H1 (cell line): ENCODE data around the gene DDR2. TPM values are rescaled to one million over a fixed set of nuclear protein-coding genes. Genes with fewer than 3 reads are reported as not detected.

ENCODE experiments used
- CTCF ChIA-PET: fragments of 300-600 bp; sonication (Branson Sonifier 250); formaldehyde crosslinking; loops from one replicate; lab custom pipeline; 2021; ENCODE audit not compliant: partially characterized antibody; lab: Charles Lee
- POLR2A ChIA-PET: fragments of 300-600 bp; sonication (Branson Sonifier 250); formaldehyde crosslinking; loops from one replicate; lab custom pipeline; 2021; ENCODE audit warnings: inconsistent platforms; ENCODE audit not compliant: partially characterized antibody; lab: Charles Lee
- DNase-seq, 2 experiments: peaks; one replicate each; pipeline versions ENCODE4 v3.0.0 to v3.0.0-alpha.2; 2010 to 2022; ENCODE audit warnings: low spot score in 2 of 2, low read depth in 1 of 2, mixed read lengths in 1 of 2
- FAIRE-seq: peaks from 2 replicates; lab custom pipeline; 2011; peaks lifted over from hg19 to GRCh38; lab: Jason Lieb, UNC
- H2AFZ ChIP-seq: 2 replicates; pipeline ENCODE4 v1.8.1; 2012; ENCODE audit warnings: low read length, inconsistent platforms
- H2AK5ac ChIP-seq: 2 replicates; pipeline ENCODE4 v1.6.1; 2013; ENCODE audit warnings: low read depth, low read length
- H2BK120ac ChIP-seq: replicated peaks from 2 replicates; pipeline ENCODE3; 2013; ENCODE audit warnings: low read depth, low read length, inconsistent platforms
- H2BK12ac ChIP-seq: 2 replicates; pipeline ENCODE4 v1.6.1; 2013; ENCODE audit warnings: low read depth, low read length
- H2BK15ac ChIP-seq: 2 replicates; pipeline ENCODE4 v1.6.1; 2013; ENCODE audit warnings: low read length
- H2BK20ac ChIP-seq: 2 replicates; pipeline ENCODE4 v1.6.1; 2013; ENCODE audit warnings: low read length
- H2BK5ac ChIP-seq: 2 replicates; pipeline ENCODE4 v1.6.1; 2013; ENCODE audit warnings: low read depth, low read length
- H3K14ac ChIP-seq: 2 replicates; pipeline ENCODE4 v1.6.1; 2013; ENCODE audit warnings: inconsistent platforms; ENCODE audit not compliant: insufficient read length
- H3K18ac ChIP-seq: 2 replicates; pipeline ENCODE4 v1.6.1; 2013; ENCODE audit warnings: low read length; ENCODE audit errors: extremely low read depth
- H3K23ac ChIP-seq: 2 replicates; pipeline ENCODE4 v1.6.1; 2013; ENCODE audit warnings: inconsistent platforms; ENCODE audit not compliant: insufficient read length
- H3K23me2 ChIP-seq: 2 replicates; pipeline ENCODE4 v1.6.1; 2013; ENCODE audit warnings: low read depth, low read length
- H3K27ac ChIP-seq: 2 replicates; pipeline ENCODE4 v1.6.1; 2011; ENCODE audit warnings: low read depth, low read length, inconsistent platforms
- H3K27me3 ChIP-seq, 4 experiments: replicated peaks in 1 of 4; 1 replicate in 1 of 4; 2 replicates in 3 of 4; pipeline versions ENCODE4 v1.6.1 to v1.8.1; 2011 to 2013; ENCODE audit warnings: low read length in 3 of 4, mild to moderate bottlenecking in 3 of 4, inconsistent platforms in 2 of 4, mixed read lengths in 2 of 4, moderate library complexity in 1 of 4; ENCODE audit not compliant: control insufficient read depth in 3 of 4, insufficient read depth in 3 of 4; ENCODE audit errors: extremely low read depth in 1 of 4
- H3K36me3 ChIP-seq, 4 experiments: 2 replicates each; pipeline versions ENCODE4 v1.6.1 to v1.8.1; 2011 to 2013; ENCODE audit warnings: mild to moderate bottlenecking in 4 of 4, low read length in 3 of 4, moderate library complexity in 2 of 4, control low read depth in 1 of 4, inconsistent platforms in 1 of 4; ENCODE audit not compliant: insufficient read depth in 4 of 4, control insufficient read depth in 2 of 4
- H3K4ac ChIP-seq: replicated peaks from 2 replicates; pipeline ENCODE3; 2013; ENCODE audit warnings: low read length, low read depth, mixed read lengths, inconsistent platforms; ENCODE audit not compliant: insufficient read length
- H3K4me1 ChIP-seq, 4 experiments: replicated peaks in 1 of 4; 1 replicate in 1 of 4; 2 replicates in 3 of 4; pipeline versions ENCODE4 v1.6.1 to v1.8.1; 2011 to 2013; ENCODE audit warnings: low read length in 3 of 4, inconsistent platforms in 2 of 4, mixed read lengths in 1 of 4; ENCODE audit not compliant: insufficient read depth in 4 of 4, control insufficient read depth in 3 of 4
- H3K4me2 ChIP-seq, 2 experiments: 2 replicates each; pipeline versions ENCODE4 v1.6.1 to v1.8.1; 2011 to 2013; ENCODE audit warnings: low read depth in 2 of 2, low read length in 2 of 2, control low read depth in 1 of 2, inconsistent platforms in 1 of 2, mild to moderate bottlenecking in 1 of 2; ENCODE audit not compliant: insufficient read depth in 1 of 2
- H3K4me3 ChIP-seq, 4 experiments: fragments of 200-600, 300-600 bp in 1 of 4; sonication (generic), shearing (Covaris generic), sonication (Bioruptor Twin) in 1 of 4; 2 replicates each; pipeline versions ENCODE4 v1.5.1 to v1.8.1; 2011 to 2016; ENCODE audit warnings: low read length in 4 of 4, low read depth in 3 of 4, control low read depth in 2 of 4, inconsistent platforms in 2 of 4, mild to moderate bottlenecking in 2 of 4, mixed read lengths in 1 of 4, moderate library complexity in 1 of 4; ENCODE audit not compliant: insufficient read depth in 2 of 4; ENCODE audit errors: extremely low read depth in 1 of 4
- H3K56ac ChIP-seq: replicated peaks from 2 replicates; pipeline ENCODE3; 2013; ENCODE audit warnings: low read depth, mild to moderate bottlenecking, mixed read lengths, low read length, inconsistent platforms; ENCODE audit not compliant: insufficient read length
- H3K79me1 ChIP-seq: 2 replicates; pipeline ENCODE4 v1.6.1; 2013; ENCODE audit warnings: low read depth, low read length, control low read depth
- H3K79me2 ChIP-seq, 2 experiments: 2 replicates each; pipeline versions ENCODE4 v1.6.1 to v1.8.1; 2012 to 2013; ENCODE audit warnings: low read length in 2 of 2, mild to moderate bottlenecking in 2 of 2, inconsistent platforms in 1 of 2; ENCODE audit not compliant: insufficient read depth in 2 of 2, control insufficient read depth in 1 of 2
- H3K9ac ChIP-seq, 4 experiments: replicated peaks in 1 of 4; 1 replicate in 1 of 4; 2 replicates in 3 of 4; pipeline versions ENCODE4 v1.6.1 to v1.8.1; 2011 to 2013; ENCODE audit warnings: low read depth in 3 of 4, low read length in 3 of 4, control low read depth in 2 of 4, mild to moderate bottlenecking in 2 of 4, moderate library complexity in 2 of 4, inconsistent platforms in 1 of 4; ENCODE audit errors: extremely low read depth in 1 of 4
- H3K9me3 ChIP-seq, 2 experiments: 2 replicates each; pipeline versions ENCODE4 v1.6.1 to v1.8.1; 2012 to 2013; ENCODE audit warnings: mild to moderate bottlenecking in 2 of 2, moderate library complexity in 2 of 2, control low read depth in 1 of 2, inconsistent platforms in 1 of 2, low read depth in 1 of 2, low read length in 1 of 2, mixed read lengths in 1 of 2; ENCODE audit not compliant: insufficient read depth in 2 of 2
- H4K20me1 ChIP-seq, 2 experiments: replicated peaks in 1 of 2; 2 replicates each; pipeline versions ENCODE3 to v1.8.1; 2011 to 2013; ENCODE audit warnings: inconsistent platforms in 2 of 2, low read length in 2 of 2, mild to moderate bottlenecking in 1 of 2; ENCODE audit not compliant: insufficient read depth in 2 of 2, control insufficient read depth in 1 of 2
- H4K5ac ChIP-seq: 2 replicates; pipeline ENCODE4 v1.6.1; 2013; ENCODE audit warnings: low read length, low read depth, mixed read lengths, inconsistent platforms; ENCODE audit not compliant: insufficient read length
- H4K8ac ChIP-seq: 2 replicates; pipeline ENCODE4 v1.8.0; 2013; ENCODE audit warnings: mild to moderate bottlenecking, moderate library complexity, low read length, inconsistent platforms; ENCODE audit not compliant: insufficient read depth; ENCODE audit errors: extremely low read depth
- H4K91ac ChIP-seq: replicated peaks from 2 replicates; pipeline ENCODE3; 2013; ENCODE audit warnings: low read length, mixed read lengths, inconsistent platforms; ENCODE audit not compliant: insufficient read length
- BRCA1 ChIP-seq: IDR thresholded peaks from 2 replicates; pipeline ENCODE4 v1.6.1; 2012; ENCODE audit warnings: low read depth, low read length, improper control_type of control experiment
- GTF2F1 ChIP-seq: IDR thresholded peaks from 2 replicates; pipeline ENCODE4 v1.6.1; 2012; ENCODE audit warnings: low read depth, low read length, improper control_type of control experiment, borderline replicate concordance
- HDAC6 ChIP-seq: IDR thresholded peaks from one replicate; pipeline ENCODE4 v1.7.1; 2012; ENCODE audit warnings: low read depth, mild to moderate bottlenecking, inconsistent platforms, low read length, moderate library complexity
- JUND ChIP-seq: IDR thresholded peaks from 2 replicates; pipeline ENCODE4 v1.6.1; 2011; ENCODE audit warnings: mild to moderate bottlenecking, improper control_type of control experiment, low read length
- MAFK ChIP-seq: IDR thresholded peaks from 2 replicates; pipeline ENCODE4 v1.6.1; 2012; ENCODE audit warnings: low read depth, mild to moderate bottlenecking, improper control_type of control experiment, low read length
- NANOG ChIP-seq: IDR thresholded peaks from 2 replicates; pipeline ENCODE4 v1.6.1; 2011; ENCODE audit warnings: low read length, low read depth, mild to moderate bottlenecking, inconsistent platforms; ENCODE audit not compliant: insufficient read depth, poor library complexity, severe bottlenecking
- POLR2A ChIP-seq, 2 experiments: IDR thresholded peaks; 1 replicate in 1 of 2; 2 replicates in 1 of 2; pipeline ENCODE4 v1.6.1; 2011; ENCODE audit warnings: low read depth in 2 of 2, low read length in 2 of 2, mild to moderate bottlenecking in 2 of 2; ENCODE audit errors: control extremely low read depth in 1 of 2
- RXRA ChIP-seq: IDR thresholded peaks from 2 replicates; pipeline ENCODE4 v1.6.1; 2011; ENCODE audit warnings: low read depth, mild to moderate bottlenecking, low read length, moderate library complexity; ENCODE audit not compliant: insufficient read depth
- SUZ12 ChIP-seq: fragments of 200-600 bp; sonication (generic); IDR thresholded peaks from 2 replicates; pipeline ENCODE4 v1.6.1; 2012; ENCODE audit warnings: mild to moderate bottlenecking, inconsistent platforms, low read length, moderate library complexity, mixed read lengths
- TAF7 ChIP-seq: optimal IDR thresholded peaks from 2 replicates; pipeline ENCODE3; 2011; ENCODE audit warnings: low read depth, mild to moderate bottlenecking, inconsistent platforms, low read length, moderate library complexity, borderline replicate concordance
- TCF12 ChIP-seq: IDR thresholded peaks from 2 replicates; pipeline ENCODE4 v1.6.1; 2011; ENCODE audit warnings: low read depth, mild to moderate bottlenecking, low read length
- USF2 ChIP-seq: IDR thresholded peaks from 2 replicates; pipeline ENCODE4 v1.6.1; 2011; ENCODE audit warnings: low read length, improper control_type of control experiment
- ZNF274 ChIP-seq: IDR thresholded peaks from 2 replicates; pipeline ENCODE4 v1.7.0; 2012; ENCODE audit warnings: low read length, borderline replicate concordance; ENCODE audit errors: extremely low read depth
- WGBS, 2 experiments: shearing (Covaris generic) in 1 of 2; methylation state at CpG; one replicate each; pipeline versions ENCODE4 v1.1.6 to v1.1.7; 2013 to 2015; ENCODE audit warnings: low lambda C conversion rate in 2 of 2, mixed read lengths in 2 of 2, inconsistent platforms in 1 of 2, low coverage in 1 of 2, missing lambda C conversion rate in 1 of 2; ENCODE audit not compliant: insufficient replicate concordance in 2 of 2, insufficient coverage in 1 of 2, insufficient read length in 1 of 2; ENCODE audit errors: extremely low coverage in 1 of 2, missing lambda C conversion rate in 1 of 2; 5-methylcytosine and 5-hydroxymethylcytosine counted together
- polyA plus RNA-seq, 7 experiments: library from polyadenylated mRNA; depleted of rRNA in 3 of 7; stranded (reverse) in 5 of 7; unstranded in 2 of 7; fragments of >200 nt in 5 of 7; fragments of 200-250 nt in 2 of 7; gene quantifications; 1 replicate in 5 of 7; 2 replicates in 1 of 7; 4 replicates in 1 of 7; pipeline versions ENCODE4 v1.2.1 to v1.2.3, GENCODE V29; 2011 to 2013; ENCODE audit warnings: missing spikeins in 2 of 7, mixed read lengths in 2 of 7
- total RNA-seq: library from RNA; stranded (reverse); fragmentation: NEBNext Ultra II Directional; extraction: Animal tissue kit (Norgen Biotek cat#: 25700); gene quantifications from 2 replicates; pipeline ENCODE4 v1.2.1, GENCODE V29; 2021

The DDR2 gene
- total and polyA plus RNA-seq, 2 of the 8 experiments (the other 6 are each of a cell fraction or from before 2014, with no cell fraction given), result 1.00 to 2.1 TPM

GRCh38 chr1:162701286-162701685 is 69.0 kb downstream of the DDR2 start:
- no peak overlapping the region for H2BK20ac ChIP-seq
- H3K27ac ChIP-seq, result no peak overlapping the region
- H2BK12ac ChIP-seq, result no peak overlapping the region
- peaks cover 1 to 6% (median 4%) of the 10 kb centered on the region in 4 experiments; a peak in 5 of 7 replicates for H3K4me1 ChIP-seq
- H4K8ac ChIP-seq, result no peak overlapping the region
- H3K9ac ChIP-seq, result no peak overlapping the region
- no peak overlapping the region for H4K5ac ChIP-seq
- no peak overlapping the region for H2BK5ac ChIP-seq
- H4K91ac ChIP-seq, result no peak overlapping the region
- H3K14ac ChIP-seq, result no peak overlapping the region
- H3K4me3 ChIP-seq, result no peak overlapping the region
- FAIRE-seq (no peak), DNase-seq (no peak)
- no peak overlapping the region for H3K56ac ChIP-seq
- no peaks in the 10 kb centered on the region for H3K27me3 ChIP-seq
- H4K20me1 ChIP-seq, result no peaks in the 10 kb centered on the region
- no peak overlapping the region for H3K4me2 ChIP-seq
- H3K9me3 ChIP-seq, result no peaks in the 10 kb centered on the region
- WGBS, 2 experiments, result 89% methylated on average over 1 of the region's 1 CpG; no CpG with 5 or more reads in 1 of the 2 experiments
- ChIA-PET CTCF (interaction anchor here (0.6 to 2.8 kb wide), 4 partner anchors 10 to 367 kb away, joined by 3 to 13 read pairs (median 3); no protein-coding TSS in a partner anchor), POLR2A (interaction anchor here (0.6 kb wide), 1 partner anchor 84 kb away, joined by 3 read pairs; no protein-coding TSS in a partner anchor)
- no peak overlapping the region for H2BK15ac ChIP-seq
- no peaks in the 10 kb centered on the region for H3K79me1 ChIP-seq
- no peak overlapping the region for H3K23ac ChIP-seq
- H2BK120ac ChIP-seq, result no peak overlapping the region
- no peak overlapping the region for H2AK5ac ChIP-seq
- no peak overlapping the region for H2AFZ ChIP-seq
- no peaks in the 10 kb centered on the region for H3K23me2 ChIP-seq
- no peak overlapping the region for H3K18ac ChIP-seq
- H3K79me2 ChIP-seq, result no peaks in the 10 kb centered on the region
- no peak overlapping the region for H3K4ac ChIP-seq
- H3K36me3 ChIP-seq, result no peaks in the 10 kb centered on the region
- TF ChIP-seq USF2 (no peak), NANOG (no peak), JUND (no peak), TAF7 (no peak), SUZ12 (no peak), MAFK (no peak), POLR2A (IDR thresholded peaks at IDR 0.05; ENCODE audit: control extremely low read depth in 1 of 2, low read depth in 2 of 2, low read length in 2 of 2) (no peak), BRCA1 (no peak), ZNF274 (no peak), GTF2F1 (no peak), RXRA (no peak), HDAC6 (no peak), TCF12 (no peak)
